MV-4-11 (cell line): ENCODE data around the gene ZBTB46.
A peak's percentile ranks its signal among the peaks of the same experiment; 100 is the strongest.
"Not testable (repeated sequence)": the region's sequence is repeated elsewhere in the genome, so short reads cannot be mapped to it uniquely, and the experiment has no call there.

Experiments
- DNase-seq: peaks from one replicate; lab custom pipeline; 2025; lab: John Stamatoyannopoulos, UW

ZBTB46 gene

GRCh38 chr20:63787302-63787701 is 43.8 kb downstream of the ZBTB46 start:
- no peak for DNase-seq

GRCh38 chr20:63785691-63786131 is 45.4 kb downstream of the ZBTB46 start:
- DNase-seq = no peak

GRCh38 chr20:63783970-63784369 is 47.1 kb downstream of the ZBTB46 start:
- no peak for DNase-seq

GRCh38 chr20:63782521-63782971 is 48.5 kb downstream of the ZBTB46 start:
- no peak for DNase-seq

GRCh38 chr20:63782051-63782471 is 49.0 kb downstream of the ZBTB46 start:
- DNase-seq = no peak

GRCh38 chr20:63781181-63781580 is 49.9 kb downstream of the ZBTB46 start:
- DNase-seq = no peak

GRCh38 chr20:63778857-63779256 is 52.2 kb downstream of the ZBTB46 start:
- no peak for DNase-seq

GRCh38 chr20:63778034-63778752 is 52.9 kb downstream of the ZBTB46 start:
- no peak for DNase-seq

GRCh38 chr20:63777614-63778013 is 53.5 kb downstream of the ZBTB46 start:
- DNase-seq = no peak

- not testable (repeated sequence) for DNase-seq
Measured at GRCh38 chr20:63776875-63777274, 54.2 kb downstream of the ZBTB46 start.

- no peak for DNase-seq
Measured at GRCh38 chr20:63775096-63775978, 55.7 kb downstream of the ZBTB46 start.

GRCh38 chr20:63774306-63774705 is 56.8 kb downstream of the ZBTB46 start:
- no peak for DNase-seq

GRCh38 chr20:63773571-63774241 is 57.4 kb downstream of the ZBTB46 start:
- no peak for DNase-seq

- DNase-seq = peak; percentile 68
Measured at GRCh38 chr20:63772781-63773518, 58.1 kb downstream of the ZBTB46 start.

- no peak for DNase-seq
Measured at GRCh38 chr20:63771046-63771707, 59.9 kb downstream of the ZBTB46 start.

- no peak for DNase-seq
Measured at GRCh38 chr20:63769891-63770474, 61.1 kb downstream of the ZBTB46 start.

- no peak for DNase-seq
Measured at GRCh38 chr20:63768591-63769515, 62.2 kb downstream of the ZBTB46 start.

- DNase-seq = no peak
Measured at GRCh38 chr20:63767886-63768285, 63.2 kb downstream of the ZBTB46 start.

- DNase-seq = no peak
Measured at GRCh38 chr20:63767456-63767855, 63.6 kb downstream of the ZBTB46 start.
